ENCODE data around the gene CELF4.
"Not testable (repeated sequence)": the region's sequence is repeated elsewhere in the genome, so short reads cannot be mapped to it uniquely, and the experiment has no call there.

CELF4 gene

GRCh38 chr18:37385846-37386778 lies 179.5 kb downstream of the CELF4 start:
- peak in 1 of 2 experiments; percentile 2 for DNase-seq

- DNase-seq, result no peak
These were observed 181.6 kb downstream of the CELF4 start for GRCh38 chr18:37383846-37384595.

DNA sequence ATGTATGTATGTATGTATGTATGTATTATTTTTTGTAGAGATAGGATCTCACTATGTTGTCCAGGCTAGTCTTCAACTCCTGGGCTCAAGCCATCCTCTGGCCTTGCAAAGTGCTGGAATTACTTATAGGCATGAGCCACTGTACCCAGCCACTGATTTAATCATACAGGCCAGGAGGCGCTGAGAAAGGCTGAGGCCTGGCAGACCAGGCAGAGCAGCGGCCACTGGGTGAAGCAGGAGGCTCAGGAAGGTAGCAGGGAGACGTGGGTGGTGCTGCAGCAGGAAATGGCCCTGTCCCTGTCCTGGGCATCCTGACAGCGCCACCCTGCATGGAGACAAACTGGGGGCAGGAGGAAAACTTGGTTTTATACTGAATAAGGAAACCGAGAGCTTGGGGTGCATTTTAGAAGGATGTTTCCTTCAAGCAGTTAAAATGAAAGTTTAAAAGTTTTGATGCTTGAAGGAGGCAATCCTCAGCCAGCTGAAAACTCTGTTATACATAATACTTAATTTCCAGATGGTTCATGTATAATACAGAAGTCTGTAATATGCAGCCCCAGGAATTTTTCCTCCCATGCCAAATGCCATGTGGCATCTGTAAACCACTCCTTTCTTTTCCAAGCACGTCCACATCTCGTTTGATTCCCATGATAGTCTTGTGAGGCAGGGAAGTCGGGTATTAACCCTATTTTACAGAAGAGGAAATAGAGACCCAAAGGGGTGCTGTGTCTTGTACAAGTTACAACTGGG lies 182.4 kb downstream of the CELF4 start:
- no peak for DNase-seq

DNA sequence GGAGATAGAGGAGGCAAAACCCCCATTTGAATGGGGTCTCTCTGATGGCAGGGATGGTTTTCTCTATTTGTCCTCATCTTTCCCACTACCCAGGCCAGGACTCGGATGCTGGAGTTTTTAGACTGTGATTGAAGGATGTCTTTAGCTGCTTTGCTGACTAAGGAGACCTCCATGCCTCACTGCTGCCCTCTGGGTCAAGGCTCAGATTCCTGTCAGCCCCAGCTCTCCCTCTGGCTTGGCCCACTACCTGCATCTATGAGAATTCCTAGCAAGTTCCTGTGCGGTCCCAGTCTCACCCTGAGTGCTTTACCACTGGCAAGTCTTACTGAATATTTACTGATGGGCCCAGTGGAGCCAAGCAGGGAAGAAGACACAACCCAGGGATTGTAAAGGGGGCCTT lies 184.0 kb downstream of the CELF4 start:
- no peak for DNase-seq

GRCh38 chr18:37380546-37381110 lies 185.0 kb downstream of the CELF4 start:
- DNase-seq, result no peak

GRCh38 chr18:37378336-37379010 lies 187.1 kb downstream of the CELF4 start:
- no peak for DNase-seq

DNA sequence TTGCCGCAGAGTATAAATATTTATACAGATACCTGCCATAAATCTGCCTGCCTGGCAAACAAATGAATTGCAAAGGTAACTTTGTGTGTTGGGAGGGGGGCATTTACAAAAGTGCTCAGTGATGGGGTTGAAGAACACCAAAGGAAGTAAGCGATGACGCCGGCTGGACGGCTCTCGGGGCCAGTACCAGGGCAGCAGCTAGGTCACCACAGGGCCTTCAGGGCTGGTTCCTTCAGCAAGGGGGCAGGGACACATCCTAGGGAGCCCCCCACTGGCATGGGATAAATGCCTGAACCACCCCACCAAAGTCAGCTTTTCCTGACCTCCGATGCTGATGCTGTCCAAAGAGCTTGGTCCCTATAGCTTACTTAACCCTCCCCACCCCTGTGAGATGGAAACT lies 190.4 kb downstream of the CELF4 start:
- DNase-seq, result no peak

DNA sequence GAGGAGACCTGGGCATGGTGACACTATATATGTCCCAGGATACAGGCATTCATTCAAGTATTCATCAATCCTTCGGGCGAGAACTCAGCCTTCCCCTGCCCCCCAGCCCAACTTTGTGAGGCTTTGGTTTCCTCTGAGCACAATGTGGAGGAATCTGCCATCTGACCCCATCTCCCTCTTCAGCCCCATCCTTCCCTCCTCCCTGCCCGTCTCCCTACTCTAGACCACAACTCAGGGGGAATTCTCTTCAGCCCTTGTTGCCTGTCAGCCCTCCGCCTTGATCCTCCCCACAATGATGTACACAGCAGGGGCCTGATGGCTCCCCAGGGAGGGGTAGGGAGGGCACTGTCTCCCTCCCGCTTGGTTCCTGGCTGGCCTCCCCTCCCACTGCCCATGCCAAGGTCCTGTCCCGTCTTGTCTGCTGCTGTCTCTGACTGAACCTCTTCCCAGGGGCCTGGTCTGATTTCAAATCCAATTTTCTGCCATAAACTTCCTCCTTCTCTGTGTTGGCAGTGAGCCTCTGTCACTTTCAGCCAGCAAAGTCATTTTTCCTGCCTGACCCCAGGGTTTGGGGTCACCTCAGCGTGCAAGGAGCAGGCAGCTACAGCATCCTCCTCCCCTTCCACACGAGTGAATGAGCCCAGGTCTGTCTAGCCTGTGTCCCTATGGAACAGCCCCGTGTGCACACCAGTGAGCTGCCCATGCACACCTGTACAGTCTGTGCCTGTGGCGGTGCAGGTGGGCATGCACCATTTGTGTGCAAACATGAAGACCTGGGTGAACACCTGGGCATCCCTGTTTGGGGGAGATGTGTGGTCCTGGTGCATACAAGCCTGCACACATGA lies 197.3 kb downstream of the CELF4 start:
- DNase-seq, result no peak

- no peak for DNase-seq
These were observed 201.4 kb downstream of the CELF4 start for GRCh38 chr18:37364237-37364636.

DNA sequence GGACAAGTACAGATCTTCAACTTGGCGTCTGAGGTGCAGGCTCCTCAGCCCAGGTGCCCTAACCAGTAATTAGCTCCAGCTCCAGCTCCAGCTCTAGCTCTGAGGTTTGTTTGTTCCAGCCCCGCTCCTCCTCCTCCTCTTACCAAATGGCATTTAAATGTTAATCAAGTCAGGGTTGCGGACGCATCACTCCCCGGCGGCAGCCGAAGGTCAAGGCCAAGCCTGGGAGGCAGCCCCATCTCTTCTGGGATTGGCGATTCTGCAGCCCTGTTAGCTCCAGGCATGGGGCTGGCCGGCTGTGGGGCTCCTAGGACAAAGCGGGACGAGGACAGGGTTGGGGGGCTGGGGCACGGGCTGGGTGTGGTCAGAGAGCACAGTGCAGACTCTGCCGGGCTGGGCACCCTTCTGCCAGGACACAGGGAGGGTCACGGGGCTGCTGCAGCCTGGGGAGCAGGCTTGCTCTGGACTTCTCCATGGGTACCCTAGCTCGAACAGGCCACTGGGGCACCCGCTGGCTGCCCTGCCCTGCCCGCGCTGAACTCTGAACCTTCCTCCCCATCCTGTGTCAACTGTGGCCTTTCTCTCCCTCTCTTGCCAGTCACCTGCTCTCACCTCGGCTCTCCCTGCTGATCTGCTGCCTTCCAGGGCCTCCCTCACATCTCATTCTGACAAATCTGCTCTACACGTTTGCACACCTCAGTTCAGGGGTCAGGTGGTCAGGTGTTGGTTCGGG lies 203.3 kb downstream of the CELF4 start:
- DNase-seq, result no peak

DNA sequence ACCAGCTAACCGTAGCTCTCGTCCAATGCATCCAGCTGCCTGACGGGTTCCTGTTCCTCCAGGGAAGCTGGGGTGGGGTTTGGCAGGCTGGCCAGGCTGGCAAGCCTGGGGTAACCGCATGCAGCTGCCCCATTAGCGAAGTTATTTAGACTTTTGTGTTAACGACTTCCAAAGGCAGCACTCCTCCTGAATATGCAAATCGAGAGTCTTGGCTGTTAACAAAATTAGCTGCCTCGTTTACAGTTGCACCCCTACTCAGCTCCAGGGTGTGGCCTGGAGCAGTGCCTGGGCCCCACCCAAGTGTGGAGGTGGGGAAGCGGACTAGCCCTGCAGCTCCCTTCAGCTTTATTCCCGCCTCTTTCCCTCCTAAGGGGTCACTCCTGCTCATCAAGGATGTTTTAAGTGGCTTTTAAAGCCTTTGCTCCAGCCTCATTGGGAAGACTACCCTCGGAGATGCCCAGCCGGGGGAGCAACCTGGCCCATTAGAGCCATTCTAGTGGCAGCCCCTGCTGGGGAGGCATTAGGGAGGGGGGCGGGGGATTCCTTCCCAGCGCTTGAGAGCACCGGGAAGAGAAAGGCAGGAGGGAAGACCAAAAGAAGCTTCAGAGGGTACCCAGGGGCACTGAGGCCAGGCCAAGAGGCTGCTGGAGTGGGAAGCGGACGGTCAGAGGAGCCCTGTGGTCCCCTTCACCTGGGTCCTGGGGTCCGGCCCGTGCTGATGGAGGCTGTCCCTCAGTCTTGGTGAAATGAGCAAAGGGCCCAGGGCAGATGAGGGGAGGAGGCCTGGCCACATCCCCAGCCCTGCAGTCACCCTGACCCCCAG lies 204.1 kb downstream of the CELF4 start:
- DNase-seq, result no peak

GRCh38 chr18:37358061-37358460 lies 207.5 kb downstream of the CELF4 start:
- DNase-seq, result not testable (repeated sequence)

DNA sequence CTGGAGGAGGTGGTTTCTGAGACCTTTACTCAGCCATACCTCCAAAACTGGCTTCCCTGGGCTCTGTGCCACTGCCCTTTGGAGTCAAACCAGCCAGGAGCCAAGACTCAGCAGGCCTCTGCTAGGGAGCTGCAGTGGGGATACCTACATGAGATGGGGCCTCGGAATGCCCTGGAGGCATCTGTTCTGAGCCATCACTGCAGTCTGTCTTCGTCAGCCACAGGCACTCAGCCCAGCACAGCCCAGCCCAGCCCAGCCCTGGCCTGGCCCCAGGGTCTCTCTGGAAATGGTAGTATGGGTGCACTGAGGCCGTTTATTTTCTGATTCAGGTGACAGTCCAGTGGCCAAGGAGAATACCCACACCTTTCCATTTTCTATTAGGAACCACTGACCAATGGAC lies 209.8 kb downstream of the CELF4 start:
- no peak for DNase-seq

GRCh38 chr18:37351110-37351509 lies 214.5 kb downstream of the CELF4 start:
- DNase-seq, result no peak

- DNase-seq, result no peak
These were observed 216.9 kb downstream of the CELF4 start for GRCh38 chr18:37348729-37349128.

DNA sequence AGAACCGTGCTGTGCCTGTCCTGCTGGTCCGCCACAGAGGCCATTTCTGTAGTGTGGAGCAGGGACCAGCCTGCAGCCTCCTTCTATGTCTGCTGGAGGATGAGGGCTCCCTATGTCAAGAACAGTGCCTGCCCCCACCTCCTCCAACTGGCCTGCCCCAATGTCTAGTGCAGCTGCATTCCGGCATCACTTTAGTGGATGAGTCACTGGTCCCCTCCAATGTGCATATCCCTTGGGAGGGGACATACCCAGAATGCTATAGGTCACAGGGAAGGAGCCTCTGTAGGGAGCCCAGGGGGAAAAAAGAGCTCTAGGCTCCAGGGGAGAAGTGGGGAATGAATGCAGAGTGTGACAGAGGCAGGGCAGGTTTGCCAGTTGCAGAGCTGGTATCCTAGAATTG lies 219.6 kb downstream of the CELF4 start:
- DNase-seq, result no peak

- DNase-seq, result no peak
These were observed 222.1 kb downstream of the CELF4 start for GRCh38 chr18:37343542-37343851.

DNA sequence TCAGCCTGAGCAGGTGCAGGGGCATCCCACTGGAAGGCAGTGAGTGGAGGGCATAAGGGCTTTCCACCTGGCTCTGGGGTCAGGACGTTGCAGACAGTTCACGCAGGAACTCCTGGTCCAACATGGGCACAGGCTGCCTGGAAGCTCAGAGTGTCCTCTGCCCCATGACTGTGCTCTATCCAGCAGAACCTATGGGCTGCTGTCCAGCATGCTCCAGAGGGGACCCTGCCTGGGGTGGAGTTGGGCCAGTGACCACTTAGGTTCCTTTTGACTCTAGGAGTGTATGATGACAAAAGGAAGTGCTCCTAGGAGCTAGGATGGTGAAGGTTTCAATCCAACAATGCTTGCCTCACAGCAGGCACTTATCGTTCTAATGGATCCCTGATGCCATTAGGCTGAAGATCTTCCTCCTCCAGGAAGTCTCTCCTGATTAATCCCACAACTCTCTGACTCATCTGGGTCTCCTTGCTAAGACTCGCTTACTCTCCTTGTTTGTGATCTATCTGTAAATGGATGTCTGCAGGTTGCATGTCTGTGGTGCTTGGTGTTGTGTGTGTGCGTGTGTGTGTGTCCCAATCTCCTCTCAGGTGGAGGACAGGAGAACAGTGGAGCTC lies 224.0 kb downstream of the CELF4 start:
- no peak for DNase-seq

DNA sequence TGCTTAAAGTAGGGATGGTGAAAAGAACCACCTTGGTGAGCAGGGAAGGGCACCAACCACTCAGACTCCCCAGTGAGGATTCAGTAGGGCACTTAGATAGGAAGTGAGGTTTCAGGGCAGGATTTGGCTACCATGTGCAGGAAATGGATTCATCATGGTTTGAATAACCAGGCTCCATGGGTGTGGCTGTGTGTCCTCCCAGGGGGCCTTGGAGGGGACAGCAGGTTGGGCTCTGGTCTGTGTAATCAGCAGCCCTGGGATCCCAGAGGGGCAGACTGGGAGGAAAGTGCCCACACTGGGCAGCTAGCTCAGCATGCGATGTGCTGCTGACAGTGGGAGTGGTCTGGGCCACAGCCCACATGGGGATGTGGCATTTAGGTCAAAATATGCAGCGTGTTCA lies 224.6 kb downstream of the CELF4 start:
- DNase-seq, result no peak
